Keratinocyte (primary cell): Measurements from ENCODE around the gene GLS. TPM values are rescaled to one million over a fixed set of nuclear protein-coding genes. Genes with fewer than 3 reads are reported as not detected.

Experiments used
- DNase-seq: peaks from one replicate; pipeline ENCODE4 v3.0.0-alpha.2; 2011; ENCODE audit warnings: low read depth, missing footprints, low spot score
- FAIRE-seq: peaks from 2 replicates; lab custom pipeline; 2011; peaks lifted over from hg19 to GRCh38; lab: Jason Lieb, UNC
- H2AFZ ChIP-seq: 2 replicates; pipeline ENCODE4 v1.6.0; 2012; ENCODE audit warnings: low read length, control low read depth, inconsistent platforms; ENCODE audit not compliant: control insufficient read depth
- H3K27ac ChIP-seq: 2 replicates; pipeline ENCODE4 v1.5.1; 2011; ENCODE audit warnings: low read length; ENCODE audit not compliant: control insufficient read depth, insufficient read depth
- H3K27me3 ChIP-seq: 3 replicates; pipeline ENCODE4 v1.6.0; 2011; ENCODE audit warnings: low read length; ENCODE audit not compliant: control insufficient read depth, insufficient read depth; ENCODE audit errors: extremely low read depth
- H3K36me3 ChIP-seq, 2 experiments: 2 replicates in 1 of 2; 3 replicates in 1 of 2; pipeline ENCODE4 v1.5.1; 2011; ENCODE audit warnings: low read length in 2 of 2, mild to moderate bottlenecking in 1 of 2; ENCODE audit not compliant: control insufficient read depth in 2 of 2, insufficient read depth in 2 of 2; ENCODE audit errors: extremely low read depth in 1 of 2
- H3K4me1 ChIP-seq: 3 replicates; pipeline ENCODE4 v1.5.1; 2011; ENCODE audit warnings: low read length; ENCODE audit not compliant: control insufficient read depth, insufficient read depth; ENCODE audit errors: extremely low read depth
- H3K4me2 ChIP-seq: 3 replicates; pipeline ENCODE4 v1.6.0; 2011; ENCODE audit warnings: low read depth, low read length; ENCODE audit not compliant: control insufficient read depth, insufficient read depth; ENCODE audit errors: extremely low read depth
- H3K4me3 ChIP-seq, 3 experiments: fragments of 200-600 bp in 1 of 3; sonication (generic) in 1 of 3; 2 replicates in 2 of 3; 3 replicates in 1 of 3; pipeline ENCODE4 v1.5.1; 2011 to 2016; ENCODE audit warnings: low read length in 3 of 3, mild to moderate bottlenecking in 3 of 3, control low read depth in 2 of 3, inconsistent platforms in 1 of 3, low read depth in 1 of 3, mixed read lengths in 1 of 3, mixed run types in 1 of 3, moderate library complexity in 1 of 3; ENCODE audit not compliant: control insufficient read depth in 2 of 3, insufficient read depth in 2 of 3; ENCODE audit errors: extremely low read depth in 1 of 3
- H3K79me2 ChIP-seq: 2 replicates; pipeline ENCODE4 v1.6.0; 2012; ENCODE audit warnings: low read length; ENCODE audit not compliant: control insufficient read depth, insufficient read depth
- H3K9ac ChIP-seq: 3 replicates; pipeline ENCODE4 v1.6.0; 2011; ENCODE audit warnings: low read length; ENCODE audit not compliant: control insufficient read depth, insufficient read depth; ENCODE audit errors: extremely low read depth
- H3K9me1 ChIP-seq: 3 replicates; pipeline ENCODE4 v1.6.0; 2011; ENCODE audit warnings: low read length; ENCODE audit not compliant: control insufficient read depth, insufficient read depth; ENCODE audit errors: extremely low read depth
- H3K9me3 ChIP-seq: 2 replicates; pipeline ENCODE4 v1.5.1; 2012; ENCODE audit warnings: low read depth, low read length; ENCODE audit not compliant: control insufficient read depth
- H4K20me1 ChIP-seq: 3 replicates; pipeline ENCODE4 v1.6.0; 2011; ENCODE audit warnings: low read length; ENCODE audit not compliant: control insufficient read depth, insufficient read depth; ENCODE audit errors: extremely low read depth
- EZH2 ChIP-seq: IDR thresholded peaks from one replicate; pipeline ENCODE4 v1.6.1; 2012; ENCODE audit warnings: inconsistent platforms, mild to moderate bottlenecking, low read length, moderate library complexity
- dilution Hi-C: fragments of 300-500 bp; cut with MboI; formaldehyde crosslinking; loops from one replicate; pipeline ENCODE4 v1.7.0; 2020; ENCODE audit warnings: low sequenced_read_pairs; ENCODE audit not compliant: extremely low pct_ligation_motif_present
- polyA plus RNA-seq, 5 experiments: library from polyadenylated mRNA; depleted of rRNA in 3 of 5; stranded (reverse) in 3 of 5; stranded (forward) in 1 of 5; unstranded in 1 of 5; fragments of >200 nt; gene quantifications; 1 replicate in 1 of 5; 2 replicates in 3 of 5; 3 replicates in 1 of 5; pipeline versions ENCODE4 v1.2.1 to v1.2.3, GENCODE V29; 2011 to 2012; ENCODE audit warnings: missing spikeins in 2 of 5, low read depth in 1 of 5, low replicate concordance in 1 of 5
- TF ChIP-seq, protein P1 (sequence below), 3 experiments: IDR thresholded peaks in 1 of 3; conservative IDR thresholded peaks in 1 of 3; optimal IDR thresholded peaks in 1 of 3; 2 replicates in 2 of 3; 3 replicates in 1 of 3; pipeline versions ENCODE3 to v1.5.1; 2011; ENCODE audit warnings: low read length in 3 of 3, mild to moderate bottlenecking in 3 of 3, moderate library complexity in 2 of 3, control low read depth in 1 of 3, inconsistent platforms in 1 of 3; ENCODE audit not compliant: insufficient read depth in 2 of 3; ENCODE audit errors: extremely low read depth in 1 of 3

GLS gene
- polyA plus RNA-seq, 1 donor (not counting 4 experiments of a cell fraction or from before 2014, with no cell fraction given) = 130 TPM

DNA sequence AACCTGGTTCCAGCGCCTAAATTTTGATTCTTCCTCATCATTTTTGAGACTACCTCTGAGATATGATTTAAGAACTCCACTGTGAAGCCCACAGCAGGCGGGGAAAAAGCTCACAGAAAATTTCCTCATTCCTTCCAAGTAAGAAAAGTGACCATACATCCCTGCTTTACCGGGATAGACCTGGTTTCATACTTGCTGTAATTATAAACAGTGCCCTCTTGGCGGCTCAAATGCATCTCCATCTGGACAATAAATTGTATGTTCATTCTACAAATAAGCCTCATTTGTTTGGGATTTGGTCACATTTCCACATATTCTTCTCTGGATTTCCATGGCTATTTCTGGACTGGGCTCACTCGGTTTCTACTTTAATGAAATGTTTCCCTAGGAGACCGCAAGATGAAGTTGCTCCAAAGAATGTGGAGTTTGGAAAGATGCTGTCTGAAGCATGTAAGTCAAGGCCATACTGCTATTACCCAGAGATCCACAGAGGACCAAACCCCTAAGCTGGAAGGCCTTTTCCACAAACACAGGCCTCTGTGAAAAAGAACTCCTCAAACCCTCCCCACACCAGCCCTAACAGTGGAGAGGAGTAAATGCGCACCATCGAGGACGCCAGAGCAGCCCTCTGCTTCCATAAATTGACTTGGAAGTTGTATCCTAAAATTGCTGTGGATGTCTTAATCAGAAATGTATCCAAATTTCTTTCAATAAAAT, 119.5 kb downstream of the GLS start:
- no peaks in the 10 kb centered on the region for H3K9me3 ChIP-seq
- no peak overlapping the region for H2AFZ ChIP-seq
- no peaks in the 10 kb centered on the region for H4K20me1 ChIP-seq
- H3K4me1 ChIP-seq = peaks cover 18% of the 10 kb centered on the region
- no peak overlapping the region for H3K4me2 ChIP-seq
- no peaks in the 10 kb centered on the region for H3K79me2 ChIP-seq
- TF ChIP-seq, protein P1, sequence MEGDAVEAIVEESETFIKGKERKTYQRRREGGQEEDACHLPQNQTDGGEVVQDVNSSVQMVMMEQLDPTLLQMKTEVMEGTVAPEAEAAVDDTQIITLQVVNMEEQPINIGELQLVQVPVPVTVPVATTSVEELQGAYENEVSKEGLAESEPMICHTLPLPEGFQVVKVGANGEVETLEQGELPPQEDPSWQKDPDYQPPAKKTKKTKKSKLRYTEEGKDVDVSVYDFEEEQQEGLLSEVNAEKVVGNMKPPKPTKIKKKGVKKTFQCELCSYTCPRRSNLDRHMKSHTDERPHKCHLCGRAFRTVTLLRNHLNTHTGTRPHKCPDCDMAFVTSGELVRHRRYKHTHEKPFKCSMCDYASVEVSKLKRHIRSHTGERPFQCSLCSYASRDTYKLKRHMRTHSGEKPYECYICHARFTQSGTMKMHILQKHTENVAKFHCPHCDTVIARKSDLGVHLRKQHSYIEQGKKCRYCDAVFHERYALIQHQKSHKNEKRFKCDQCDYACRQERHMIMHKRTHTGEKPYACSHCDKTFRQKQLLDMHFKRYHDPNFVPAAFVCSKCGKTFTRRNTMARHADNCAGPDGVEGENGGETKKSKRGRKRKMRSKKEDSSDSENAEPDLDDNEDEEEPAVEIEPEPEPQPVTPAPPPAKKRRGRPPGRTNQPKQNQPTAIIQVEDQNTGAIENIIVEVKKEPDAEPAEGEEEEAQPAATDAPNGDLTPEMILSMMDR (optimal IDR thresholded peaks at IDR 0.05 in 1 of 3, IDR thresholded peaks at IDR 0.05 in 1 of 3, conservative IDR thresholded peaks at IDR 0.05 in 1 of 3; ENCODE audit: extremely low read depth in 1 of 3, insufficient read depth in 2 of 3, low read length in 3 of 3) = no peak
- no peak for TF ChIP-seq EZH2
- H3K4me3 ChIP-seq = no peak overlapping the region
- H3K27me3 ChIP-seq = no peaks in the 10 kb centered on the region
- H3K9ac ChIP-seq = no peak overlapping the region
- peaks cover 36 to 60% of the 10 kb centered on the region in 2 experiments for H3K36me3 ChIP-seq
- H3K27ac ChIP-seq = peak overlapping the region; percentile 63
- dilution Hi-C loops = no loop called here
- FAIRE-seq (no peak), DNase-seq (no peak)
- H3K9me1 ChIP-seq = no peaks in the 10 kb centered on the region

DNA sequence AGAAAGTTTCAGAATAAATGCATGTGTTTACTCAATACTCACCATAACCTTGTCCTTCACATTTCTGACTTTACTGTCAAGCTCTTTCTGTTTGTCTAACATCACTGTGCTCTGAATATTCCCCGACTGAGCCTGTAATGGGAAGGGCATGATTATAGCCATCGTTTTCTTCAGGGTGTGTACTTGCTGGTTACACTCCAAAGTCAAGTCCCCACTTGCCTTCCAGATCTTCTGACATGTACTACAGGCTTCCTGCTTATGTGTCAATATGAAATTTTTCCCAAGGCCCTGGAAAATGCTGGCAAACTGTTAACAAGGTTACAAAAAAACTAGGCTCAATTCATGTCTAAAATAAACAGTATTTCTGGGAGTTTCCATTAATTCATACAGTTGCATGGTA, 120.4 kb downstream of the GLS start:
- TF ChIP-seq, protein P1 (optimal IDR thresholded peaks at IDR 0.05 in 1 of 3, IDR thresholded peaks at IDR 0.05 in 1 of 3, conservative IDR thresholded peaks at IDR 0.05 in 1 of 3; ENCODE audit: extremely low read depth in 1 of 3, insufficient read depth in 2 of 3, low read length in 3 of 3) = no peak
- TF ChIP-seq EZH2 = no peak
- DNase-seq (peak; percentile 73), FAIRE-seq (peak; percentile 99)
- no peaks in the 10 kb centered on the region for H3K79me2 ChIP-seq
- peak overlapping the region; percentile 63 for H3K27ac ChIP-seq
- no peaks in the 10 kb centered on the region for H4K20me1 ChIP-seq
- peak overlapping the region; percentile 25 for H3K9ac ChIP-seq
- H3K4me1 ChIP-seq = peaks cover 18% of the 10 kb centered on the region
- no peak overlapping the region for H2AFZ ChIP-seq
- H3K9me3 ChIP-seq = no peaks in the 10 kb centered on the region
- no peaks in the 10 kb centered on the region for H3K27me3 ChIP-seq
- peak overlapping the region; percentile 46 for H3K4me2 ChIP-seq
- H3K36me3 ChIP-seq = peaks cover 38 to 60% of the 10 kb centered on the region in 2 experiments
- no peak overlapping the region for H3K4me3 ChIP-seq
- no peaks in the 10 kb centered on the region for H3K9me1 ChIP-seq
- dilution Hi-C loops = no loop called here
